GM03348 (cell line): ENCODE data around the gene SURF6.
"Not testable (repeated sequence)": the region's sequence is repeated elsewhere in the genome, so short reads cannot be mapped to it uniquely, and the experiment has no call there.

Experiments used
- DNase-seq: peaks from one replicate; pipeline ENCODE4 v3.0.0; 2012; ENCODE audit warnings: low spot score

Gene SURF6

GRCh38 chr9:133347985-133348717 lies 12.2 kb upstream of the SURF6 start, which contains the start of the genes MED22 and RPL7A:
MED22 (minus strand) TSS chr9:133348131; CDS start chr9:133346662, 1,469 bp downstream.
RPL7A (plus strand) TSS chr9:133348218; CDS start chr9:133348244, 26 bp downstream.
- DNase-seq = peak; percentile 93

- peak; percentile 71 for DNase-seq
Measured at GRCh38 chr9:133347515-133347984, 11.6 kb upstream of the SURF6 start.

DNA sequence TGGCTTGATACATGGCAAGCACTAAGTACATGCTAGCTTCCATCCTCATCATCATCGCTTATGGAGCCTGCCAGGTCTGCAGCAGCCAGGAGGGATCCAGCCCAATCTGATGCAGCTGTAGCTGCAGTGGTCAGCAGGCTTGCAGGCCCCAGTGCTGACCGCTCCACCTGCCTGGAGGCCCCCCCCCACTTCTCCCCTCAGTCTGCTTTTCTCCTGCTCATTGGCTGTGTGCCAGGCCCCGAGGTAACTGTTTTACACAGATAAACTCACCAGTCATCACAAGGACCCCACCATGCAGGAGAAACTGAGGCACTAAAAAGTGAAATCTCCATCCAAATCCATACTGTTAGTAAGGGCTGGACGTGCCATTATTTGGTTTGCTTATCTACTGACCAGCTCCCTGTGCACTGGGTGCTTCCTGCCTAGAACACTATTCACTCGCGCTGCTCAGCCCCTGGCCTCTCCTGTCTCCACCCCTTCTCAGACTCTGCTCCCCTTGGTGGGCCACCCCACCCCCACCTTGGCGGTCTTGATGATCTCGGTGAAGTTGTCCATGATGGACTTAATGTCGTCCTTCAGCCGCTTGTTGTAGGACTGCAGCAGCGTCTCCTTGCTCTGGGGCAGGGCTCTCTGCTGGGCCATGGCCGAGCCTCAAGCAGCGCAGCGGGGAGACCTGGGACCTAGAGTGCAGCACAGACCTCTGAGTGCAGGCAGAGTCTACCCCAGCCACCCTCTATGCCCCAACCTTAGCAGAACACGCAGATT lies 10.2 kb upstream of the SURF6 start:
- no peak for DNase-seq

GRCh38 chr9:133345596-133345995 lies 9.6 kb upstream of the SURF6 start:
- DNase-seq = no peak

- no peak for DNase-seq
Measured at GRCh38 chr9:133344979-133345378, 9.0 kb upstream of the SURF6 start.

GRCh38 chr9:133344071-133344470 lies 8.1 kb upstream of the SURF6 start:
- no peak for DNase-seq

GRCh38 chr9:133342570-133342969 lies 6.6 kb upstream of the SURF6 start:
- no peak for DNase-seq

- DNase-seq = no peak
Measured at GRCh38 chr9:133342069-133342406, 6.0 kb upstream of the SURF6 start.

DNA sequence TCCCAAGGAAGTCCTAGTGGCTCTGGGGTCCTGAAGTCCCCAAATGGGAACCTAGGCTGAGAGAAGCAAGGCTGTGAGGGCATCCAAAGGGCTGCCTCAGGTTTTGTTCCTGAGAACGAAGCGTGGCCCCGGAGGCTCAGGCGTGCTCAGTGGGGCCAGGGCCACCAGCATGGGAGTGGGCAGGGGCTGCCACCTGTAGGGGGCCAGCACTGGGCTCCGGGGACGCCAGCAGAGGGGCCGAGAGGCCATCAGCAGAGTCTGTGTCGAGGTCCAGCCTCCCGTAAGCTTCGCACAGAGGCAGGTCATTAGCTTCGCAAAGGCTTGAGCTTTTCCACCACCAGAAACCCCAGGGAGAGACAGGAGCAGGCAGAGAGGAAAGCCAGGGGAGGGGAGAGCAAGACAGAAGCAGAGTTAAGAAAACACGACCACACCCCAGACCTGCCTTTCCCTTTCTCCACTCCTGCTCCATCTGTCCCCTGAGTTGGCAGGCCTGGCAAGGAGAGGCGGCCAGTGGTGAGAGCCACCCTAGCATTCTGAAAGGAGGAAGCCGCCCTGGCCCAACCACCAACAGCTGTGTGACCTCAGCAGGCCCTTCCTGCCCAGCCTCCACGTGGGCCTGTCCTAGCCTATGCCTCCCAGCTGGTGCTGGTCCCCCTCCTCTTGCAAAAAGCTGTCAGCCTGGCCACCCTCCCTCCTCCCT lies 5.5 kb upstream of the SURF6 start:
- DNase-seq = no peak

DNA sequence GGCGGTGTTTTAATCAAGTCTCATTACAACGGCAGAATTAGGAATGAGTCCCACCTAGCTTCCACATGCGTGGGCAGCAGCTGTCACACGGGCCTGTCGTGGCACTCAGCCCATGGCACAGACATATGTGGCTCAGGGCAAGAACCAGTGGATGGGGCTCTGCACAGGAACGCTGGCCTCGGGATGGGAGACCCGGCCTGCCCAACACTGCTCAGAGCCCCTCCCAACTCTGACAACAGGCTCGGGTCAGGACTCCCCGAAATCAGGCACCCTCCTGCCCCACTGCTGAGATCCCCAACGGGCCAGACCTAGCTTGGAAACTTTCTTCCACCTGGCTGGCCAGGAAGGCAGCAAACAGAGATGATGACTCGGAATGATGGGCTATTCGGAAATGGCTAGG lies 4.9 kb upstream of the SURF6 start:
- no peak for DNase-seq

GRCh38 chr9:133340256-133340655 lies 4.3 kb upstream of the SURF6 start:
- no peak for DNase-seq

DNA sequence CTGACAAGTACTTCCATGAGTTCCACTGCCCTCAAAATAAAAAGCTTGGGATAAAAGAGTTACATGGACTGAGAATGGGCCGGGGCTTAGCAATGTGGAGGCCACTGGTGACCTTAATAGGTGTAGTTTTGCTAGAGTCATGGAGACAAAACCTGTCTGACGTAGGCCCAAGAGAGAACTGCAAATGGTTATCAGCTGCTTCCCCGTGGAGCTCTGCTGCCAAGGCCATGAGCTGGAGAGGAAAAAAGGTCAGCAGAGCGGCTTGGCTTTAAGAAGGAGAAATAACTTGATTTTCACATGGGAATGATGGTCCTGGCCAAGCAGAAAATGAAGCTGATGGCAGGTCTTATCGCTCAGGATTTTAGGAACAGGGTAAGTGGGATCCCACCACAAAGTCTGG lies 3.7 kb upstream of the SURF6 start:
- no peak for DNase-seq

- not testable (repeated sequence) for DNase-seq
Measured at GRCh38 chr9:133334888-133335287, 1.1 kb downstream of the SURF6 start.

DNA sequence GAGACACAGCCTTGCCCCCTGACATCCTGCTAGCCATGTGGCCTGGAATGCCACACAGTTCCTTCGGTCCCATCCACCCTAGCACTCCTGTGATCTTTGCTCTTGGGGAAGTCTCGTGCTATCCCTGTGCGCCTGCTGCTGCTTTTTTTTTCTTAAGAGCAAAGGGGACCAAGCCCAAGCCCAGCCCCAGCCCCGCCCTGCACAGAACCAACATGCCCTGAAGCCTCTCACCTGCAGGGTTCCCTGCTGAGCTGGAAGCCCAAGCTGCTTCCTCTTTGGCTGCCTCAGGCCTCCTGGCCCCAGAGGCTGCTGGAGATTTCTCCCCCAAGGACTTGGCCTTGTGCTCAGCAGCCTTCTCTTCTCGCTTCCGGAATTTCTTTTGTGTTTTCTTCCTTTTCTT lies 1.8 kb downstream of the SURF6 start:
- no peak for DNase-seq

DNA sequence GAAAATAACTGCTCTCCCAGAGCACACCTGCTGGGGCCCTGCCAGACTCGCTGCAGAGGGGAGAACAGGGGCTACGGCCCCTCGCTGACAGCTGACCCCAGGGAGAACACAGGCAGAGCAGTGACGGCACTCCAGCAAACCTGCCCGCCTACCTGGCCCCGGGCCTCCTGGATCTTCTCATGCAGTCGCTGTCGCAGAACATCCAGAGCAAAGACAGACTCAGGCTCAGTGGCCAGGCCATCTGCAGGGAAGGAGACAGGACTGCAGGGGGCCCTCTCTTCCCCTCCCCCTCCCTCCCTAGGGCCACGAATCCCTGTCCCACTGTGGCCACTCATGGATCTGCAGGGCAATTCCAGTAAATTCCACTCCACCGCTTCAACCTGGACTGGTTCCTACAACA lies 2.4 kb downstream of the SURF6 start:
- no peak for DNase-seq

GRCh38 chr9:133333011-133333410 lies 3.0 kb downstream of the SURF6 start:
- DNase-seq = no peak

DNA sequence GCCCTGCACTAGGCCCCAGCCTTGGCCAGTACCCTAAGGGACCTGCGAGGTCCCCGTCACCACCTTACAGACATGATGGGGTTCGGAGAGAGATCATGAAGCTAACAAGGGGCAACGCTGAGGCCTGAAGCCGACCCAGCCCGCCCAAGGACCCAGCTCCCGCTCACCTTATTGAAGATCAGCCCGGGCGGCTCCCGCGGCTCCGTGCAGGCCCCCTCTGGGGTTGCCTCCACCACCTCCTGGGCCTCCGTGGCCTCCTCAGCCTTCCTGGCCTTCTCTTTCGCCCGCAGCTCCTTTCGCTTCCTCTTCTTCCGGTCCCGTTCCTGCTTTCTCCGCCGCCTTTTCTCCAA lies 3.6 kb downstream of the SURF6 start:
- no peak for DNase-seq

DNA sequence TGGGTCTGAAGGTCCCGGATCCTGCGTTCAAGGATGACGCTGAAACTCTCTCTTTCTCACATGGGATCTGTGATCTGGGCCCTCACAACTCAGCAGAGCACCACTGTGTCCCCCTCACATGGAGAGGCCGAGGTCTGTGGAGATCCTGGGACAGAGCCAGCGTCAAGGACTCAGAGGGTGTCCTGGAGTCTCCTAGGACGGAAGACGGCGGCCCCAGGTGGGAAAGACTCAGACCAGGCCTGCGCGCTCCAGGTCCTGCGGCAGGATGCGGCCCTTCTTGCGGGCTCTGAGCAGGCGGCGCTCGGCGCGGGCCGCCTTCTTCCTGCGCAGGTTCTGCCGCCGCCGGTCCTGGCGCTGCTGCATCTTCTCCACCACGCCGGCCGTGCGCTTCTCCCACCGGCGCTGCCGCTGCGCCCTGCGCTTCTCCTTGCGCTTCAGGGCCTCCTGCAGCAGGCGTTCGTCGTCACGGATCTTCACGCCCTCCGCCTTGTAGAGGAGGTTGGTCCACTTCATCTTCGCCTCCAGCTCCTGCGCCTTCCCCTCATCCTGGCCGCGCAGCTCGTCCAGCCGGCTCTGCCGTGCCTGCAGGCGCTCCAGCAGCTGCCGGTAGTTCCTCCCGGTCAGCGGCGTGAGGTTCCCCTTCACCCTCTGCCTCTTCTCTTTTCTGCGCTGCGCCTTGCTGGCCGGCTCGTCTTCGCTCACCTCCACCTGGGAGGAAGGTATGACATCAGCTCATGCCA lies 4.2 kb downstream of the SURF6 start:
- no peak for DNase-seq

DNA sequence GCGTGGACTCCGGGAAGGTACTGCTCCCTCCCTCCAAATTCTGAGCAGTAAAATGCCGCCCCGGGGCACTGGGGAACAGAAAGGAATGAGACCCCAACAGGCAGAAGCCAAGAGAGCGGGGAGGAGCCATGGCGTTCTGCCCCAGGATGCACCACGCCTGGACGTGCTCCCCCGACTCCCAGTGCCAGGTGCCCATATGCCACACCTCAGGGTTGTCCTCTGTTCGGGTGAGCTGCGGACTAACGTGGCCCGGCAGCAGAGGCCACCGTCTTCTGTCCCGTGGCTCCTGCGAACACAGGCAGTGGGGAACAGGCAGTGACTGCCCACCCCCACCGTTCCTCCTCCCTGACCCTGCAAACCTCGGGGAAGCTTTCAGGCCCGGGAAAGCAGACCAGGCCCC lies 4.8 kb downstream of the SURF6 start:
- DNase-seq = no peak

GRCh38 chr9:133329306-133330156 lies 6.5 kb downstream of the SURF6 start:
- DNase-seq = not testable (repeated sequence)

DNA sequence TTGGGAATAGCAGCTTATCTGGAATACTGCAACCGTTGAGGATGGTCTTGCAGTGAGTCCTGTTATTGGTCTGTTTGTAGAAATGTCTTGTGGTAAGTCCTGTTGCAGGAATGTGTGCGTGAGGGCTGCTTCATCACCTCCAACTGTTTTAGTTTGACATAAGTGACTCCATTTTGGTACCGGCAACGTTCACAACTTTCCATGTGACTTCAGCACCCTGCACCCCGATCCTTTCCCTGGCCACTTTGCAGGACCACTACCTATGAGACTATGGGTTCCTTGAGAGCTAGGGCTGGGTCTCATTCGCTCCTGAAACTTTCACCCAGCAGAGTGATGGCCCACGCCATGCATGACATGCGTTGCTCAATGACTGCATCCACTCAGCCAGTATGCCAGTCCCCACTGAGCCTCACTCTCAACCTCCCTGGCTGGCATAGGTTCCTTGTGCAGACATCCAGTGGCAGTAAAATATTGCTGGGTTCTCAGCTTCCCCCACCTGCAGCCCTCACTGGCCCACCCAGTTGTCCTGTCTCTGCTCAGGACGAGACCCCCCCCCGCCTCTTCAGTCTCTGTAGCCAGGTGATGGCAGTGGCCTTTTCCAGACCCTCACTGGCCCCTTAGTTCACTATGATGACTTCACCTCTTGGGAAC lies 8.0 kb downstream of the SURF6 start:
- DNase-seq = no peak
